IPS-20b (cell line): ENCODE measurements around the gene CFAP53.

Experiments used
- H3K27ac ChIP-seq: one replicate; pipeline ENCODE4 v1.5.1; 2013; ENCODE audit warnings: low read length
- H3K27me3 ChIP-seq: 2 replicates; pipeline ENCODE4 v1.6.1; 2013; ENCODE audit warnings: mild to moderate bottlenecking, low read length, inconsistent platforms; ENCODE audit not compliant: insufficient read depth
- H3K36me3 ChIP-seq: 2 replicates; pipeline ENCODE4 v1.6.1; 2013; ENCODE audit warnings: low read depth, mild to moderate bottlenecking, inconsistent platforms, low read length, moderate library complexity; ENCODE audit not compliant: insufficient read depth
- H3K4me1 ChIP-seq: 2 replicates; pipeline ENCODE4 v1.6.1; 2013; ENCODE audit warnings: mild to moderate bottlenecking, control low read depth, inconsistent platforms, low read length, moderate library complexity; ENCODE audit not compliant: insufficient read depth
- H3K4me3 ChIP-seq: 2 replicates; pipeline ENCODE4 v1.5.1; 2013; ENCODE audit warnings: mild to moderate bottlenecking, low read length, inconsistent platforms
- H3K9ac ChIP-seq: 2 replicates; pipeline ENCODE4 v1.6.1; 2013; ENCODE audit warnings: low read depth, mild to moderate bottlenecking, inconsistent platforms, low read length, moderate library complexity
- H3K9me3 ChIP-seq: 2 replicates; pipeline ENCODE4 v1.6.1; 2013; ENCODE audit warnings: mild to moderate bottlenecking, low read depth, low read length, inconsistent platforms; ENCODE audit not compliant: insufficient read depth

Gene CFAP53

GRCh38 chr18:50286391-50287027 lies 20.2 kb upstream of the CFAP53 start:
- Histone ChIP-seq H3K9me3 (no peaks in the 10 kb centered on the region), H3K27ac (no peak overlapping the region), H3K4me1 (no peaks in the 10 kb centered on the region), H3K27me3 (no peaks in the 10 kb centered on the region), H3K9ac (peak overlapping the region; percentile 82; the same call in 1 of the 2 replicates), H3K36me3 (peaks cover 38% of the 10 kb centered on the region), H3K4me3 (peak overlapping the region; percentile 97)

GRCh38 chr18:50285631-50286321 lies 19.5 kb upstream of the CFAP53 start:
- Histone ChIP-seq H3K4me3 (no peak overlapping the region), H3K4me1 (no peaks in the 10 kb centered on the region), H3K9me3 (no peaks in the 10 kb centered on the region), H3K27me3 (no peaks in the 10 kb centered on the region), H3K27ac (no peak overlapping the region), H3K36me3 (peaks cover 38% of the 10 kb centered on the region), H3K9ac (no peak overlapping the region)

GRCh38 chr18:50285071-50285470 lies 18.8 kb upstream of the CFAP53 start:
- peaks cover 38% of the 10 kb centered on the region for H3K36me3 ChIP-seq

GRCh38 chr18:50284255-50284885 lies 18.1 kb upstream of the CFAP53 start:
- Histone ChIP-seq H3K4me1 (peaks cover 7% of the 10 kb centered on the region), H3K4me3 (no peak overlapping the region), H3K36me3 (peaks cover 43% of the 10 kb centered on the region), H3K27me3 (no peaks in the 10 kb centered on the region), H3K27ac (no peak overlapping the region), H3K9ac (no peak overlapping the region), H3K9me3 (no peaks in the 10 kb centered on the region)

More at GRCh38 chr18:50285071-50285470, 18.8 kb upstream of the CFAP53 start:
- peaks cover 6% of the 10 kb centered on the region for H3K4me1 ChIP-seq
- no peaks in the 10 kb centered on the region for H3K9me3 ChIP-seq
- no peak overlapping the region for H3K9ac ChIP-seq
- H3K4me3 ChIP-seq, result no peak overlapping the region
- H3K27ac ChIP-seq, result no peak overlapping the region
- no peaks in the 10 kb centered on the region for H3K27me3 ChIP-seq

GRCh38 chr18:50283469-50284209 lies 17.3 kb upstream of the CFAP53 start:
- Histone ChIP-seq H3K36me3 (peaks cover 50% of the 10 kb centered on the region), H3K27me3 (no peaks in the 10 kb centered on the region), H3K9ac (no peak overlapping the region), H3K27ac (no peak overlapping the region), H3K4me1 (peaks cover 7% of the 10 kb centered on the region), H3K4me3 (no peak overlapping the region), H3K9me3 (no peaks in the 10 kb centered on the region)

- H3K9me3 ChIP-seq, result no peaks in the 10 kb centered on the region
- no peak overlapping the region for H3K4me3 ChIP-seq
- no peak overlapping the region for H3K9ac ChIP-seq
- peaks cover 54% of the 10 kb centered on the region for H3K36me3 ChIP-seq
- H3K27ac ChIP-seq, result no peak overlapping the region
- H3K27me3 ChIP-seq, result no peaks in the 10 kb centered on the region
- peaks cover 7% of the 10 kb centered on the region for H3K4me1 ChIP-seq
Measured at GRCh38 chr18:50282521-50283335, 16.4 kb upstream of the CFAP53 start.

GRCh38 chr18:50281972-50282520 lies 15.8 kb upstream of the CFAP53 start:
- peak overlapping the region; percentile 40 for H3K27ac ChIP-seq
- H3K27me3 ChIP-seq, result no peaks in the 10 kb centered on the region
- peaks cover 57% of the 10 kb centered on the region for H3K36me3 ChIP-seq
- peak overlapping the region; percentile 100 for H3K4me3 ChIP-seq
- peak overlapping the region; percentile 96; the same call in 1 of the 2 replicates for H3K9ac ChIP-seq
- peaks cover 7% of the 10 kb centered on the region for H3K4me1 ChIP-seq
- no peaks in the 10 kb centered on the region for H3K9me3 ChIP-seq

GRCh38 chr18:50281295-50281971 lies 15.1 kb upstream of the CFAP53 start, which contains the start of gene MBD1:
Gene MBD1 (minus strand): TSS chr18:50281523. CDS start chr18:50279992, 1,531 bp downstream.
- no peaks in the 10 kb centered on the region for H3K27me3 ChIP-seq
- peaks cover 63% of the 10 kb centered on the region for H3K36me3 ChIP-seq
- H3K4me1 ChIP-seq, result peaks cover 7% of the 10 kb centered on the region
- peak within 1 kb of the TSS; percentile 100 for H3K4me3 ChIP-seq
- H3K9me3 ChIP-seq, result no peaks in the 10 kb centered on the region
- H3K27ac ChIP-seq, result peak within 1 kb of the TSS; percentile 40
- H3K9ac ChIP-seq, result peak within 1 kb of the TSS; percentile 96

- peaks cover 7% of the 10 kb centered on the region for H3K4me1 ChIP-seq
- no peaks in the 10 kb centered on the region for H3K9me3 ChIP-seq
- peak overlapping the region; percentile 96 for H3K9ac ChIP-seq
- no peaks in the 10 kb centered on the region for H3K27me3 ChIP-seq
- peak overlapping the region; percentile 100 for H3K4me3 ChIP-seq
- peaks cover 70% of the 10 kb centered on the region for H3K36me3 ChIP-seq
- H3K27ac ChIP-seq, result peak overlapping the region; percentile 40
Measured at GRCh38 chr18:50280707-50281294, 14.5 kb upstream of the CFAP53 start.

GRCh38 chr18:50279752-50280151 lies 13.5 kb upstream of the CFAP53 start:
- Histone ChIP-seq H3K9ac (no peak overlapping the region), H3K27ac (no peak overlapping the region), H3K27me3 (no peaks in the 10 kb centered on the region), H3K9me3 (no peaks in the 10 kb centered on the region), H3K36me3 (peaks cover 70% of the 10 kb centered on the region), H3K4me1 (peaks cover 7% of the 10 kb centered on the region), H3K4me3 (peak overlapping the region; percentile 100; the same call in 1 of the 2 replicates)
